Fibroblast of lung (primary cell): Measurements from ENCODE around the gene ELMO1.

Experiments used
- CTCF ChIP-seq, 2 donors: IDR thresholded peaks in 1 of 2; conservative IDR thresholded peaks in 1 of 2; 1 replicate in 1 of 2; 2 replicates in 1 of 2; pipeline ENCODE4 v1.5.1; 2011 to 2012; ENCODE audit warnings: low read length in 2 of 2, control low read depth in 1 of 2, inconsistent platforms in 1 of 2, low read depth in 1 of 2, mild to moderate bottlenecking in 1 of 2
- EZH2 ChIP-seq: IDR thresholded peaks from 2 replicates; pipeline ENCODE4 v1.5.1; 2012; ENCODE audit warnings: low read length, control low read depth, mild to moderate bottlenecking; ENCODE audit errors: missing control alignments

- no peak for TF ChIP-seq CTCF (conservative IDR thresholded peaks at IDR 0.05 in 1 of 2, IDR thresholded peaks at IDR 0.05 in 1 of 2; ENCODE audit: low read depth in 1 of 2, low read length in 2 of 2)
- TF ChIP-seq EZH2: no peak
Measured at GRCh38 chr7:37395618-37396259, 52.9 kb downstream of the ELMO1 start.
